Mammary epithelial cell (primary cell): ENCODE results near the gene OAT.

Experiments
- CTCF ChIP-seq, 2 donors: IDR thresholded peaks in 1 of 2; conservative IDR thresholded peaks in 1 of 2; 2 replicates each; pipeline ENCODE4 v1.5.1; 2011 to 2012; ENCODE audit warnings: inconsistent platforms in 2 of 2, low read length in 2 of 2, mild to moderate bottlenecking in 2 of 2, control low read depth in 1 of 2, low read depth in 1 of 2; ENCODE audit not compliant: insufficient read depth in 1 of 2; ENCODE audit errors: extremely low read depth in 1 of 2
- EZH2 ChIP-seq: IDR thresholded peaks from 2 replicates; pipeline ENCODE4 v1.6.1; 2012; ENCODE audit warnings: low read length, inconsistent platforms, borderline replicate concordance

DNA sequence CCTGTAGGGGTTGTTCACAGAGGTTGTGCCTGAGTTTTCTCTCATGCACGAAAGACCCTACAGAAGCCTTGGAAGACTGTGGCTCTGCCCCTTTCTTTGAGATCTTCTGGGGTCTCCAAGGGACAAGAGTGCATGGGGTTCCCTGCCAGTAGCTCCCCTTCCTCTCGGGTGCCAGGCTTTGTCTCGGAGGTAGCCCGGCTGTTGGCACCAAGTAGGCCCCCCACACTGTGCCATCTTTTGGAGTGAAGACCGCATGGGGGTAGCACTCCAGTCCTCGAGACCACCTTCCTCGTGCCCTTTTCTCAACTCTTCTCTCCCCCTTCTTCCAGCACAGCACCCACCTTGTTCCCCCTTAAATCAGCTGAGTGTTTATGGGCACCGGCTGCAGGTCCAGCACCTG, 41.6 kb downstream of the OAT start:
- no peak for TF ChIP-seq CTCF (conservative IDR thresholded peaks at IDR 0.05 in 1 of 2, IDR thresholded peaks at IDR 0.05 in 1 of 2; ENCODE audit: extremely low read depth in 1 of 2, insufficient read depth in 1 of 2, low read depth in 1 of 2, low read length in 2 of 2)
- TF ChIP-seq EZH2 = no peak
